ENCODE measurements around the gene NUDT3. TPM values are rescaled to one million over a fixed set of nuclear protein-coding genes. Genes with fewer than 3 reads are reported as not detected.
A peak's percentile ranks its signal among the peaks of the same experiment; 100 is the strongest.
"Not testable (repeated sequence)": the region's sequence is repeated elsewhere in the genome, so short reads cannot be mapped to it uniquely, and the experiment has no call there.

The NUDT3 gene
- 8.1 and 10.6 TPM in 2 replicates for total RNA-seq (2014; rRNA removed; shearing (Covaris generic))

DNA sequence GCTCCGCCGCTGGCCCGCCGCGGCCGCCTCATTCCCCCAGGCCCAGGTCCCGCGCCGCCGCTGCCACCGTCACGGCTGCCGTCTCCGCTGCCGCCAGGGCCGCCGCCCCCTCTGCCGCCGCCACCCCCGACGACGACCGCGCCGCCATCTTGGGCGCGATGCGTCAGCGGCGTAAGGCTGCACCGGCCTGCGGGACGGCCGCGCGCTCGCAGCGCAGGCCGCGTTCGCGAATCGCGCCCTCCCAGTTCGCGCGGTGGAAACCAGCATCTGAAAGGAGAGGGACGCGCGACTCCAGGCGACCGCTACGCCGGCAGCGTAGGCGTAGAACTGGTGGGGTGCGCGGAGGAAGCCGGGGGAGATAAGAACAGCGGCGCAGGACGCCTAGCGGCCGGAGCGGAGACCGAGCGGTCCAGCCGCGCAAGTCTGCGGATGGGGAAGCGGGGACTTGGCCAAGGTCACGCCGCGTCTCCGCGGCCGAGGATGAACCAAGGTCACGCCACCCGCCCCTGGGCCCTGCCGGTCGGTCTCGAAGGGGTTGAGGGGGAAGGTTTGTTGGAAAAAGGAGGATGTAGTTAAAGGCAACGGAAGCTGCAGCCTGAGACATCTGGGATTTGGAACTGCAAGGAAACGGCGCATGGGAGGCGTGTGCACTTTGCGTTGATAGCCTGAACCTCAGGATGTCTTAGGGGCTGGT, at the start of gene NUDT3:
NUDT3 (minus strand) TSS at position 173 of the 694 bp plus-strand sequence. CDS start 307 bp downstream, outside the sequence.
- in situ Hi-C loops (cut with HindIII; ENCODE audit: low sequenced_read_pairs): loop anchor here (25.0 kb wide), 1 partner anchor 205 kb away; no protein-coding TSS in a partner anchor
- DNase-seq (ENCODE audit: low spot score): peak; percentile 96

DNA sequence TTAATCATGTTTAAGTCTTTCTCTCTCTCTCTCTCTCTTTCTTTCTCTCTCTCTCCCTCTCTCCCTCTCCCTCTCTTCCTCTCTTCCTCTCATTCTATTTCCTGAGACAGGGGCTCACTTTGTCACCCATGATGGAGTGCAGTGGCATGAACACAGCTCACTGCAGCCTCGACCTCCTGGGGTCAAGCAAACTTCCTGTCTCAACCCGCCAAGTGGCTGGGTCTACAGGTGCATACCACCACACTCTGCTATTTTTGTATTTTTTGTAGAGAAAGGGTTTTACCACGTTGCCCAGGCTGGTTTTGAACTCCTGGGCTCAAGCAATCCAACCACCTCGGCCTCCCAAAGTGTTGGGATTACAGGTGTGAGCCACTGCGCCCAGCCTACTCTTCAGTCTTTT, 49.1 kb upstream of the NUDT3 start:
- no peak for DNase-seq (ENCODE audit: low spot score)
- in situ Hi-C loops (cut with HindIII; ENCODE audit: low sequenced_read_pairs): no loop called here

DNA sequence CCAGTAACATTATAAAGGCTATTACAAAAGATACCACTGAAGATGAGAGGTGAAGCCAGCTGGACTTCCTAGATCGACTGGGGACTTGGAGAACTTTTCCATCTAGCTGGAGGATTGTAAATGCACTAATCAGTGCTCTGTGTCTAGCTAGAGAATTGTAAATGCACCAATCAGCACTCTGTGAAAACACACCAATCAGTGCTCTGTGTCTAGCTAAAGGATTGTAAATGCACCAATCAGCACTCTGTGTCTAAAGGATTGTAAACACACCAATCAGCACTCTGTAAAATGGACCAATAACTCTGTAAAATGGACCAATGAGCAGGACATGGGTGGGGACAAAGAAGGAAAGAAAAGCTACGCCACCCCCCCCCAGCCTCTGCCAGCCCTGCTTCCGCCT, 47.0 kb upstream of the NUDT3 start:
- in situ Hi-C loops (cut with HindIII; ENCODE audit: low sequenced_read_pairs): no loop called here
- DNase-seq (ENCODE audit: low spot score): no peak

DNA sequence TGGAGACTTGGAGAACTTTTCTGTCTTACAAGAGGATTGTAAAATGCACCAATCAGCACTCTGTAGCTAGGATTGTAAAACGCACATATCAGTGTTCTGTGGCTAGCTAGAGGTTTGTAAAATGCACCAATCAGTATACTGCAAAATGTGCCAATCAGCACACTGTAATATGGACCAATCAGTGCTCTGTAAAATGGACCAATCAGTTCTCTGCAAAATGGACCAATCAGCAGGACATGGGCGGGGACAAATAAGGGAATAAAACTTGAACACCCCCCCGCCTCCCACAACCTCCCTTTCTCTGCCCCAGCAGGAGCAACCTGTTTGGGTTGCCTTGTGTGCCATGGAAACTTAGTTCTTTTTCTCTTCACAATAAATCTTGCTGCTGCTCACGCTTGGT, 46.2 kb upstream of the NUDT3 start:
- DNase-seq (ENCODE audit: low spot score): no peak
- in situ Hi-C loops (cut with HindIII; ENCODE audit: low sequenced_read_pairs): no loop called here

DNA sequence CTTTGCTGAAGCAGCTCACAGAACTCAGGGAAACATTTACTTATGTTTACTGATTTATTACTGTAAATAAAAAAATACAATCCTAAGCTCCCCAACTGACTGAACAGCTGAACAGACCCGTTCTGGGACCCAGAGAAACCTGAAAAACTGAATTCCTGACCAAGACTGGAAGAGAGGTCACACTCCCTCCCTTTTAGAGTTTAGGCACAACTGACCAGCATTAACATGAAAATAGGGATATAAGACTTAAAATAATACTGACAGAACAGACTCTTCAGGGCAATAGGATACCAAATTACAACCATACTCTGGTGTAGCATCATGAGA, 45.1 kb upstream of the NUDT3 start:
- in situ Hi-C loops (cut with HindIII; ENCODE audit: low sequenced_read_pairs): no loop called here
- no peak for DNase-seq (ENCODE audit: low spot score)

DNA sequence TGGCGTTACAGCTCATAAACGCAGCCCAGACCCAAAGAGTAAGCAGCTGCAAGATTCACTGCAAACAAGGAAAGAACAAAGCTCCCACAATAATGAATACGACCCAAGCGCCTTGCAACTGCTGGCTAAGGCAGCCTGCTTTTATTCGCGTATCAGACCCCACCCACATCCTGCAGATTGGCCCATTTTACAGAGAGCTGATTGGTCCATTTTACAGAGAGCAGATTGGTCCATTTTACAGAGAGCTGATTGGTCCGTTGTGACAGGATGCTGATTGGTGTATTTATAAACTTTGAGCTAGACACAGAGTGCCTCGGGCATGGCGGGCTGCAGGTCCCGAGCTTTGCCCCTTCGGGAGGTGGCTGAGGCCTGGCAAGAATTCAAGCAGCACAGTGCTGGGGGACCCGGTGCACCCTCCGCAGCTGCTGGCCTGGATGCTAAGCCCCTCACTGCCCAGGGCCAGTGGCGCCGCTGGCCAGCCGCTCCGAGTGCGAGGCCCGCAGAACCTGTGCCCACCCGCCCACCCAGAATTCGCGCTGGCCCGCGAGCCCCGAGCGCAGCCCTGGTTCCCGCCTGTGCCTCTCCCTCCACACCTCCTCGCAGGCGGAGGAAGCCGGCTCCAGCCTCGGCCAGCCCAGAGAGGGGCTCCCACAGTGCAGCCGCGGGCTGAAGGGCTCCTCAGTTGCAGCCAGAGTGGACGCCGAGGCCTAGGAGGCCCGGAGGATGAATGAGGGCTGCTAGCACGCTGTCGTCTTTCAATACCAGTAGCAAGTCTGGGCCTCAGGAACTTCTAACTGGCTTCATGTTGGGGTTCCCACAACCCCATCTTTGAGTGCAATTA, 44.6 kb upstream of the NUDT3 start:
- in situ Hi-C loops (cut with HindIII; ENCODE audit: low sequenced_read_pairs): no loop called here
- DNase-seq (ENCODE audit: low spot score): no peak

DNA sequence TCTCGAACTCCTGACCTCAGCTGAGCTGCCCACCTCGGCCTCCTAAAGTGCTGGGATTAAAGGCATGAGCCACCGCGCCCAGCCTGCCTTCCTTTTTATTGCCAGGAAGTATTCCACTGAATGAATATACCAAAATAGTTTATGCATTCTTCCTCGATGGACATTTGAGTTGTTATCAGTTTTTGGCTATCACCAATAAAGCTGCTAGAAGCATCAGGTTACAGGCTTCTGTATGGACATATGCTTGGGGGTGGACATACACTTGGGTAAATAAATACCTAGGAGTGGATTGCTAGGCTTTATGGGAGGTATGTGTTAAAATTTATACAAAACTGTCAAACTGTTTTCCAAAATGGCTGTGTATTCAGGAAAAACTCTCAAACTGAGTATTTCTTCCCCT, 43.4 kb upstream of the NUDT3 start:
- DNase-seq (ENCODE audit: low spot score): no peak
- in situ Hi-C loops (cut with HindIII; ENCODE audit: low sequenced_read_pairs): no loop called here

DNA sequence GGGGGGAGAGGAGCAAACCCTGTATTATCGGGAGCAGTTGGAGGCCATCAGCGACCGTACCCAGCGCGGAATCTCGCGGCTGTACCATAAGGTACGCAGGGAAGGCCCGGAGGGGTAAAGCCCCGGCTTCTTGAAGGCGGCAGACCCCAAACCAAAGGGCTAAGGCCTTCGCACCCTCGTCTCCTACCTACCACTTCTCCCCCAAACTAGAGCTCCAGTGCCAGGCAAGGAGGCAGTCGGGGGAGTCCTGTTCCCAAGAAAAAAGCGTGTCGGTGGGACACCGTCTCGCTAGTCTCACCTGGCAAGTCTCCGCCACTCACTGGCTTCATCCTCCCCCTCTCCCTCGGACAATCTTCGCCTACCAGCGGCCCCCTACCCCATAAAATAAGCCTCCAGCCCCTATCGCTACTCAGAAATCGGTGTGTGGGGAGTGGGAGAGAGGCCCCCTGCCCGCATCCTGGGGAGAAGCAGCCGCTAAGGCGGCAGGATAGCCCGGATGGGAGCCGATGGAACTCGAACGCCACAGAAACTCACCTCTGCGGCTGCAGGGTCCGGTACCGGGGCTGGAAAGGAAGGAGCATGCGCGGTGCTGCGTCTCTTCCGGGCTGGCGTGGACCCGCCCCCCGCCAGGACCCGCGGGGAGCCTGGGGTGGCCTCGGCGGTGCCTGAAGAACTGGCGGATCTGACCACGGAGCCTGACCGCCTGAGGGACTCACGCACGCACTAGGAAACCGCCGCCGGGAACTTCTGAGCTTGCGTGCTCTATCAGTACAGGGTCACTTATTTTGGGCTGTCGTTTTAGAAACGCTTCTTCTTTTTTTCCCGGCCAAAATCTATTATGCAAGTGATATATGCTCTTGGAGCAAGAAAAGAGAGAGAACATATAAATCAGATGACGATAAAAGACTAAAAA, 33.3 kb upstream of the NUDT3 start, which contains the start of gene RPS10:
RPS10 (minus strand) TSS at position 572 of the 913 bp plus-strand sequence. CDS start 848 bp downstream, outside the sequence.
- in situ Hi-C loops (cut with HindIII; ENCODE audit: low sequenced_read_pairs): no loop called here
- peak; percentile 93 for DNase-seq (ENCODE audit: low spot score)

DNA sequence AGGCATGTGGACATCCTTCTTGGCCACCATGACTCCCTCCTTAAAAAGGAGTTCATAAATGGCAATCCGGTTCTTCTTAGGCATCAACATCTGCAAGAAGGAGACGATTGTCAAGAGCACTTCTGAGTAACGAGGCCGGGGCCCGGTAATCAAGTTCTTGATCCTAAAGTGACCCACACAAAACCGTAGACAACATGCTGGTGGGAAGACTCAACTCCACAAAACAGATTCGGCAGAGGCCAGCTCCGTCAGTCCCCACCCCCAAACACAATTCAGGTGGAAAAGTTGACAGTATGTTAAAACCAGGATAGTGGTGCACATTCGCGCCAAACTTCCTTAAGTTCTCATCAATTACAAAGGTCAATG, 32.6 kb upstream of the NUDT3 start:
- no peak for DNase-seq (ENCODE audit: low spot score)
- in situ Hi-C loops (cut with HindIII; ENCODE audit: low sequenced_read_pairs): no loop called here

DNA sequence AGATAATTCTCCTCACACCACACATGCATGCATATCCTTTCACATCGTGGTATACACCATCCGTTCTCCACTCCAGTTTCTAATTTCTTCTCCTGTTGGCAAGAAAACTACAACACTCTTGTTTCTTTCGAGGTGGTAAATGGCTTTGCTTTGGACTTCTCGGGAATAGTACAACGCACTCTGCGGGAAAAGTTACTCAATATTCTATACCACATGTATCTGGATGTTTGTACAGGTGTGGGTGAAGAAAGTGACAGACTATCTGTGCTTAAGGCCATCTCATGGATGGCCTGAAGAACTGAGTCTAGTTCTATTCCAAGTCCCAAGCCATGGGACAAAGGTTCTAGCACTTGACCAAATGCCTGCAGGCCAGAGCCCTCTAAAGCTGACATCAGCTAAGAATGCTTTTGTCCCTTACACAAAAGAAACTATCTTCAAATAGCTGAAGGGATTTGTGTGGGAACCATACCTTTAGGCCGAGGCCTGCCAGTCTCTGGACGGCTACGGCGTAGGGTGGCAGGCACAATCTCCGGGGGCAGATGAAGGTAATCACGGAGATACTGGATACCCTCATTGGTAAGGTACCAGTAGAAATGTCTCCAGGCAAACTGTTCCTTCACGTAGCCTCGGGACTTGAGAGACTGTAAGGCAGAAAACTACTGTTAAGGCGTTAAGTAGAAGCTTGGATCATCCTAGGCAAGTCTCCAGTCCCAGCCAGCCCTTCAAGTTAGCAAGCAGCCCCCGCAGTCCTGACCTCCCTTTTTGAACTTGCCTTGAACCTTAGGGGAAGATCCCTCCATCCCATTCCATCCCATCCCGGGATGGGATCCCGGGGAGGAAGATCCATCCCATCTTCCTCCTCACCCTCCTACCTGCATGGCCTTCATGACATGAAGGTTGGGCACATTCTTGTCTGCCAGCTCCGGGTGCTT, 32.0 kb upstream of the NUDT3 start:
- in situ Hi-C loops (cut with HindIII; ENCODE audit: low sequenced_read_pairs): no loop called here
- no peak for DNase-seq (ENCODE audit: low spot score)

DNA sequence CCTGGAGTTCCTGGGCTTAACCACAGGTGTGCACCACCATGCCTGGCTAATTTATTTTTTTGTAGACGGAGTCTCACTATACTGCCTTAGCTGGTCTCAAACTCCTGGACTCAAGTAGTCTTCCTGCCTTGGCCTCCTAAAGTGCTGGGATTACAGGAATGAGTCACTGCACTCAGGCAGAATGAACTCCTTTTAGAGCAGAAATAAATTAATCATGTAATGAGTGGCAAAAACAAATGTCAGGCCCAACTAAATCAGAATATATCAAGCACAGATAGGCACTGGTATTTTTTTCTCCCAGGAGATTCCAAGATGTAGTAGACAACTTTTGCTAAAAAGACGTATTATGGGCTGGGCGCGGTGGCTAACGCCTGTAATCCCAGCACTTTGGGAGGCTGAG, 30.8 kb upstream of the NUDT3 start:
- DNase-seq (ENCODE audit: low spot score): no peak
- in situ Hi-C loops (cut with HindIII; ENCODE audit: low sequenced_read_pairs): no loop called here

DNA sequence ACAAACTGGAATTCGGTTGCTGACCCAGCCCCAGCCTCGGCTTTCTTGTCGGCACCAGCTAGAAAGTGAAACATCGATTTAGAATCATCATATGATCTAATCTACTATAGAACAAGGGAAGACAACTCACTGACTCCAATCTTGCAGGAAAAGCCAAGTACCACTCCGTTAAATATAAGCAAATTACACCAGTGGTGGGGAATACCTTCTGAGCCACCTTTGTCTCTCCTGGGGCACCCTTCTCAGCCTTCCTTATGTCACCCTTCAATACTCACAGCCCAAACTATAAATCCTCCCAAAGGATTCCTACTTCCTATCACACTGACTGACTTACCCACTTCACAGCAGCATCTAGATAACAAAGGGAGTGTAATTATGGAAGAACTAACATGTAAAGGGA, 25.9 kb upstream of the NUDT3 start:
- no peak for DNase-seq (ENCODE audit: low spot score)
- in situ Hi-C loops (cut with HindIII; ENCODE audit: low sequenced_read_pairs): no loop called here

DNA sequence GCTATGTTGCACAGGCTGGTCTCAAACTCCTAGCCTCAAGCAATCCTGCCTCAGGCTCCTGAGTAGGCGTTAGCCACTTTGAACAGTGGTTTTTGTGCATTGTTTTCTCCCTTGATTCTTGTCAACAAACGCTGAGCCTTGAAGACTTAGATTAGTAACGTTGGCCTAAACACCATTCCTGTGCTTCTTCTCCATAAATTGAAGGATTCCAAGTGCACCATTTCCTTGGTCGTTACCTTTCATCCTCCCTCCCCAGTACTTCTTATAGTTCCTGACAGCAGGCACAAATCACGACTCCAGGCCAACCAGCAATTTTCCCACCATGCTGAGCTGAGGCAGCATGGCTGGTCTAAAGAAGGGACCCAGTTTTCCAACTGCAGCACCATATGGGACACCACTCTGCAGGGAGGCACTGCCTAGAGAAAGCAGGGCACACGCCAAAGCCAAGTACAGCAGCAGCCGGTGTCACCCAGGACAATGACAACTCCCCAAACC, 24.5 kb upstream of the NUDT3 start:
- in situ Hi-C loops (cut with HindIII; ENCODE audit: low sequenced_read_pairs): no loop called here

DNA sequence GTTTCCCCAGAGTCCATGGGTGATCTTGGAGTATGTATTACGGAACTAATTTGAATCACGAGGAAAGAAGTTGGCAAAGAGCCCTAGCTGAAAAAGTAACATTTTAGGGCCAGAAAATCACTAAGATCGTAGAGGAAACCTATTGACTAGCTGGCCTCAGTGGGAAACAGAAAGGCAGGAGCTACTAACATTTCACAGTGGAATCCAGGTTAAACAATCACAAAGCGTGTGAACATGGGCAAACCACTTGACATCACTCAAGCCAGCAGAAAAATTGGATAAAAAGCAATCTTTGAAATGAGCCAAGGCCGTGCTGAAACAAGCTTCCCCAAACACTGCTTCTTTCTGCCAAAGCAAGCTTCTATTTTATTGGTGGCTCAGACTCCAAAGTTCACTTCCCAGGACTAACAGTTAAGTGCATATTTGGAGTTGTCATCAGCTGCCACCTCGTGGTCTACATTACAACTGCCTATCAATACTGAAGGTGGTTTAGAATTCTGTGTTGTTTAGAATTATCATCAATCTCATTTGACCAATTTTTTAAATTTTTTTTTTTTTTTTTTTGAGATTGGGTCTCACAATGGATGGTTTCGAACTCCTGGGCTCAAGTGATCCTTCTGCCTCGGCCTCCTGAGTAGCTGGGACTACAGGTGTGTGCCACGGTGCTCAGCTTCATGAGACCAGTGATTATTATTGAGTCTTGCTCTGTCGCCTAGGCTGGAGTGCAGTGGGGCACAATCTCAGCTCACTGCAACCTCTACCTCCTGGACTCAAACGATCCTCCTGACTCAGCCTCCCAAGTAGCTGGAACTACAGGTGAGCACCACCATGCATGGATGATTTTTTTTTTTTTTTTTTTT, 22.8 kb upstream of the NUDT3 start:
- in situ Hi-C loops (cut with HindIII; ENCODE audit: low sequenced_read_pairs): no loop called here
- DNase-seq (ENCODE audit: low spot score): peak; percentile 83

More for the DNA sequence above, 24.5 kb upstream of the NUDT3 start:
- DNase-seq (ENCODE audit: low spot score): peak; percentile 79

DNA sequence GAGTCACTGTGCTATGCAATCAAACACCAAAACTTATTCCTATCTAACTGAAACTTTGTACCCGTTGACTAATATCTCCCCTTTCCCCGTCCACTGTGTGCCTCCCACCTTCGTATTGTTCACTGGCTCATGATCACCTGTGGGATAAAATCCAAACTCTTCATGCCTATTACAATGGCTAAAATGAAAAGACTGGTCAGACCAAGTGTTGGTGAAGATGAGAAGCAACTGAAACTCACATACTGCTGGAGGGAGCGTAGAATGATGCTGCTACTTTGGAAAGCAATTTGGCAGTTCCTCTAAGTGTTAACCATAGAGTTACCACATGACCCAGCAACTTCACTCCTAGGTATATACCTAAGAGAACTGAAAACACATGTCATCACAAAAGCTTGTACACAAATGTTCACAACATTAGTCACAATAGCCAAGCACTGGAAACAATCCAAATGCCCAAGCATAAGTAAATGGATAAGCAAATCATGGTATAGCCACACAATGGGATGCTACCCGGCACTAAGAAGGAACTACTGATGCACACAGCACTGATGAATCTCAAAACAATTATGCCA, 20.3 kb upstream of the NUDT3 start:
- in situ Hi-C loops (cut with HindIII; ENCODE audit: low sequenced_read_pairs): no loop called here
- DNase-seq (ENCODE audit: low spot score): no peak

DNA sequence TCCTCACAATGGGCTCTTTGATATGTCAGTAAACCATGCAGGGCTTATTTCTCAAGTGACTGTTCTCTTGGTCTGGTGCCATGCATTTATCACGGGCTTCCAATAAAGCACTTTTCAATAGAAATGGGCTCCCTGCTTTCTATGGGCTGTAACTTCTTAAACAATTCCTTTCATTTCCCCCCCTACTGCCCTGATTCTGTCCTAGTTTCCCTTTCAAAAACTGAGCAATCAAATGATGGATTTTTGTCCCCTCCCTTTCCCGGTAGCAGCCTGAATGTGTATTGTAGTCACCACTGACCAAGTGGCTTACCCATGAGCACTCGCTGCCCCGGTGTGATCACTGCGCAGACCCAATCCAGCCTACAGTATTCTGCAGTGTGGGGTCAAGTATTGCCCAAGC, 19.5 kb upstream of the NUDT3 start:
- in situ Hi-C loops (cut with HindIII; ENCODE audit: low sequenced_read_pairs): no loop called here
- peak; percentile 31 for DNase-seq (ENCODE audit: low spot score)

DNA sequence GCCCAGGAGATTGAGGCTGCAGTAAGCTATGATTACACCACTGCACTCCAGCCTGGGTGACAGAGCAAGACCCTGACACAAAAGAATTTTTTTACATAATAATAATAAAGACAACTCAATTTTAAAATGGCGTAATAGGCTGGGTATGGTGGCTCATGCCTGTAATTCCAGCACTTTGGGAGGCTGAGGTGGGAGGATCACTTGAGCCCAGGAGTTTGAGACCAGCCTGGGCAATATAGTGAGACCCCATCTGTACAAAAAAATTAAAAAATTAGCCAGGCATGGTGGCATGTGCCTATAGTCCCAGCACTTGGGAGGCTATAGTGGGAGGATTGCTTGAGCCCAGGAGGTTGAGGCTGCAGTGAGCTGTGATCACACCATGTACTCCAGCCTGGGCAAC, 15.4 kb upstream of the NUDT3 start:
- DNase-seq (ENCODE audit: low spot score); in situ Hi-C loops (cut with HindIII; ENCODE audit: low sequenced_read_pairs): not testable (repeated sequence)
